HepG2 (cell line): Measurements from ENCODE around the gene CYLD. TPM values are rescaled to one million over a fixed set of nuclear protein-coding genes. Genes with fewer than 3 reads are reported as not detected.

Source experiments
- AGO2 ChIP-seq: fragments of 200-400 bp; formaldehyde crosslinking; optimal IDR thresholded peaks from 2 replicates; pipeline ENCODE3; 2017; ENCODE audit warnings: mild to moderate bottlenecking, low read depth, low read length, moderate library complexity
- BORCS8-MEF2B ChIP-seq: sonication (generic); formaldehyde crosslinking; IDR thresholded peaks from 2 replicates; pipeline ENCODE4 v1.8.0; 2022; ENCODE audit warnings: mild to moderate bottlenecking, missing genetic modification reagents
- CCAR2 ChIP-seq: fragments of 200-400 bp; formaldehyde crosslinking; optimal IDR thresholded peaks from 2 replicates; pipeline ENCODE3; 2018; ENCODE audit warnings: low read depth, mild to moderate bottlenecking, low read length, moderate library complexity
- E2F5 ChIP-seq: sonication (generic); formaldehyde crosslinking; conservative IDR thresholded peaks from 2 replicates; pipeline ENCODE4 v1.4.0; 2020; ENCODE audit warnings: missing genetic modification reagents
- JDP2 ChIP-seq: sonication (generic); formaldehyde crosslinking; IDR thresholded peaks from 2 replicates; pipeline ENCODE4 v1.8.1; 2022; ENCODE audit warnings: missing genetic modification reagents, borderline replicate concordance
- KDM5B ChIP-seq: sonication (generic); formaldehyde crosslinking; IDR thresholded peaks from 2 replicates; pipeline ENCODE4 v1.4.0; 2020; ENCODE audit warnings: missing genetic modification reagents, mild to moderate bottlenecking, borderline replicate concordance
- MAFK ChIP-seq, 2 experiments: IDR thresholded peaks in 1 of 2; conservative IDR thresholded peaks in 1 of 2; 2 replicates each; pipeline ENCODE4 v1.6.1; 2011; ENCODE audit warnings: improper control_type of control experiment in 2 of 2, low read length in 2 of 2
- MAZ ChIP-seq, 2 experiments: sonication (generic) in 1 of 2; formaldehyde crosslinking in 1 of 2; IDR thresholded peaks; 2 replicates each; pipeline versions ENCODE4 v1.5.0 to v1.6.1; 2012 to 2020; ENCODE audit warnings: low read depth in 2 of 2, mild to moderate bottlenecking in 2 of 2, borderline replicate concordance in 1 of 2, improper control_type of control experiment in 1 of 2, low read length in 1 of 2, missing genetic modification reagents in 1 of 2, moderate library complexity in 1 of 2
- MZF1 ChIP-seq: sonication (generic); formaldehyde crosslinking; IDR thresholded peaks from 2 replicates; pipeline ENCODE4 v1.8.1; 2023; ENCODE audit warnings: mild to moderate bottlenecking, missing genetic modification reagents, borderline replicate concordance
- NR2F6 ChIP-seq, 2 experiments: IDR thresholded peaks; 2 replicates each; pipeline ENCODE4 v1.6.1; 2016; ENCODE audit warnings: antibody characterized with exemption in 1 of 2, mild to moderate bottlenecking in 1 of 2
- REST ChIP-seq, 2 experiments: IDR thresholded peaks; 2 replicates each; pipeline ENCODE4 v1.6.1; 2011 to 2012; ENCODE audit warnings: low read length in 2 of 2, borderline replicate concordance in 1 of 2, low read depth in 1 of 2, mild to moderate bottlenecking in 1 of 2, moderate library complexity in 1 of 2
- ZFP36L1 ChIP-seq: sonication (generic); formaldehyde crosslinking; IDR thresholded peaks from 2 replicates; pipeline ENCODE4 v1.8.0; 2022; ENCODE audit warnings: mild to moderate bottlenecking, missing genetic modification reagents, moderate library complexity
- ZFP37 ChIP-seq: sonication (generic); formaldehyde crosslinking; IDR thresholded peaks from 2 replicates; pipeline ENCODE4 v1.4.0; 2020; ENCODE audit warnings: missing genetic modification reagents, borderline replicate concordance
- ZFP91 ChIP-seq: sonication (generic); formaldehyde crosslinking; IDR thresholded peaks from 2 replicates; pipeline ENCODE4 v1.9.0; 2022; ENCODE audit warnings: missing genetic modification reagents, mild to moderate bottlenecking, borderline replicate concordance
- ZNF121 ChIP-seq: sonication (generic); formaldehyde crosslinking; IDR thresholded peaks from 2 replicates; pipeline ENCODE4 v1.5.0; 2020; ENCODE audit warnings: mild to moderate bottlenecking, missing genetic modification reagents
- ZNF337 ChIP-seq: sonication (generic); formaldehyde crosslinking; IDR thresholded peaks from 2 replicates; pipeline ENCODE4 v1.5.1; 2020; ENCODE audit warnings: missing genetic modification reagents, low read depth, mild to moderate bottlenecking, borderline replicate concordance
- ZNF512 ChIP-seq: sonication (generic); formaldehyde crosslinking; IDR thresholded peaks from 2 replicates; pipeline ENCODE4 v1.4.0; 2020; ENCODE audit warnings: mild to moderate bottlenecking, missing genetic modification reagents
- ZNF563 ChIP-seq: sonication (generic); formaldehyde crosslinking; IDR thresholded peaks from 2 replicates; pipeline ENCODE4 v1.8.0; 2022; ENCODE audit warnings: mild to moderate bottlenecking, moderate library complexity, missing genetic modification reagents
- ZNF564 ChIP-seq: sonication (generic); formaldehyde crosslinking; IDR thresholded peaks from 2 replicates; pipeline ENCODE4 v1.8.1; 2023; ENCODE audit warnings: mild to moderate bottlenecking, missing genetic modification reagents
- ZNF724P ChIP-seq: sonication (generic); formaldehyde crosslinking; IDR thresholded peaks from 2 replicates; pipeline ENCODE4 v1.8.0; 2022; ENCODE audit warnings: missing genetic modification reagents, borderline replicate concordance
- polyA plus RNA-seq, 8 experiments: library from polyadenylated mRNA; depleted of rRNA in 3 of 8; stranded (reverse) in 7 of 8; unstranded in 1 of 8; fragments of >200 nt; fragmentation: Illumina TruSeq in 4 of 8; extraction: Trizol in 4 of 8; gene quantifications; 2 replicates each; pipeline versions ENCODE4 v1.2.1 to v1.2.3, GENCODE V29; 2011 to 2016; ENCODE audit warnings: low read depth in 4 of 8, missing spikeins in 1 of 8, mixed read lengths in 1 of 8; ENCODE audit not compliant: insufficient read depth in 1 of 8
- total RNA-seq, 5 experiments: library from RNA; depleted of rRNA; stranded (reverse); fragments of >200 nt; fragmentation: Illumina TruSeq; extraction: Trizol; gene quantifications; 2 replicates each; pipeline ENCODE4 v1.2.3, GENCODE V29; 2016; ENCODE audit warnings: low read depth in 1 of 5

Gene CYLD
- total and polyA plus RNA-seq, 2 of the 13 experiments (the other 11 are each of a cell fraction or from before 2014, with no cell fraction given) = 6.1 to 11.4 TPM

GRCh38 chr16:50699326-50700159, 42.3 kb upstream of the CYLD start (continued):
- TF ChIP-seq REST (IDR thresholded peaks at IDR 0.05; ENCODE audit: borderline replicate concordance in 1 of 2, low read depth in 1 of 2, low read length in 2 of 2) = no peak
- TF ChIP-seq ZNF724P (CRISPR knock-in tag) = no peak
- TF ChIP-seq ZNF337 (CRISPR knock-in tag) = no peak
- no peak for TF ChIP-seq ZNF512 (CRISPR knock-in tag)
- peak; percentile 36; the same call in 1 of the 2 replicates for TF ChIP-seq BORCS8-MEF2B (CRISPR knock-in tag)
- TF ChIP-seq MAZ (IDR thresholded peaks at IDR 0.05; ENCODE audit: borderline replicate concordance, low read depth, low read length) = no peak
- no peak for TF ChIP-seq MAZ (CRISPR knock-in tag; IDR thresholded peaks at IDR 0.05; ENCODE audit: low read depth)
- TF ChIP-seq KDM5B (CRISPR knock-in tag) = peak; percentile 68; the same call in 1 of the 2 replicates
- no peak for TF ChIP-seq NR2F6 (IDR thresholded peaks at IDR 0.05)
- TF ChIP-seq NR2F6 (CRISPR knock-in tag; IDR thresholded peaks at IDR 0.05) = no peak
- no peak for TF ChIP-seq MZF1 (CRISPR knock-in tag)
- no peak for TF ChIP-seq ZFP91 (CRISPR knock-in tag)
- no peak for TF ChIP-seq ZNF563
- TF ChIP-seq ZFP37 (CRISPR knock-in tag) = no peak
- no peak for TF ChIP-seq ZFP36L1 (CRISPR knock-in tag)
- no peak for TF ChIP-seq CCAR2
- no peak for TF ChIP-seq ZNF121 (CRISPR knock-in tag)
- TF ChIP-seq E2F5 (CRISPR knock-in tag) = no peak
- TF ChIP-seq ZNF564 (CRISPR knock-in tag) = no peak
- TF ChIP-seq JDP2 = no peak
- TF ChIP-seq AGO2 = no peak
- no peak for TF ChIP-seq MAFK (conservative IDR thresholded peaks at IDR 0.05 in 1 of 2, IDR thresholded peaks at IDR 0.05 in 1 of 2; ENCODE audit: low read length in 2 of 2)
